Measurements from ENCODE around the gene CCK.
A peak's percentile ranks its signal among the peaks of the same experiment; 100 is the strongest.

CCK gene

GRCh38 chr3:42225486-42226363, 40.3 kb downstream of the CCK start:
- DNase-seq (ENCODE audit: low spot score) = no peak

DNA sequence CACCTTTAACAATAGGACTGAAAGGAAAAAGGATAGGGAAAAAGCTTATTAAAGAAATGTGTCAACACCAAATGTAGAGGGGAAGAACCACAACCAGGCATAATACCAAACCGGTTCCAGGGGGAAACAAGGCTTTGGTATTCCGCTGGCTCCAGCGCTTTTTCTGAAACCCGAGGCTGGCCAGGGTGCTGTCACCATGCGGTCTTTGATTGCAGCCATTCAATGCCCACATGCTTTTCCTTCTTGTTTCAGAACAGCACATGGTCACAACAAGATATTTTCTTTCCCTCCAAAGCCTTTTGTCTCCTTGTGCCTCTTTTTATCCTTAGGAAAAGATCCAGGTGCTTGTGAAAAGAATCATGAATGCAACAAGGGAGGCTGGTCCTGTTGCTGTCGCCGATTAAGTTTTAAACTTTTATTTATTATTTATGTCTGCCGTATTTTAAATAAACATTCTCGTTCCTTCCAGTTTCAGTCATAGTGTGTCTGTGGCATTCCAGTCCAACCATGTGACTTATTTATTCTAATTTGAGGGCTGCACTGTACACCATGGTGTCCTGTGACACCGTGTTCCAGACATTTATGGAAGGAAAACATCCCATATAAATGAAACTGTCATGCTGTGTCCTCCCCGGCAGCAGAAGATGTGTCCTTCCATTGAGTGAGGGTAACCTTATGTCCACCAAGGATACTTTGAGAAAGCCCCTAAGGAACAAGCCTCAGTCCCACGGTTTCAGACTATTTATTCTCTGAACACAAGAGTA, 41.1 kb downstream of the CCK start:
- DNase-seq (ENCODE audit: low spot score) = no peak

DNA sequence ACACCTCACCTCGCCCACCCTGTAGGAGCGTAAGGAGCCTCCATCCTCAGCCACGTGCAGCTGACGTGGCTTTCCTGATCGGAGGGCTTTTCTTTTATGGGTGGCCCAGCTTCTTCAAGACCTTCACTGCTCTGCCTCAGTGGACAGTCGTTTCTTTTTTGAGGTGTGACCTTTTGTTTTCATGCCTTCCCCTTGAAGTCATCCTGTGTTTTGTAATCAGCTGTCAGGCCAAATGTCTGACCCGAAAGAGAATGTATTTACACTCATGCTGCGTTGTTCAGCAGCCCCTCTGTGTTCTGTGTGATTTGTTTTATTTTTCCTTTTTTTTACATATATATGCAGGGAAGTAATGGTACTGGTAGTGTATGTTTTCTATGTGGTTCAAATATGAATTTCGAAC, 41.8 kb downstream of the CCK start:
- no peak for DNase-seq (ENCODE audit: low spot score)

DNA sequence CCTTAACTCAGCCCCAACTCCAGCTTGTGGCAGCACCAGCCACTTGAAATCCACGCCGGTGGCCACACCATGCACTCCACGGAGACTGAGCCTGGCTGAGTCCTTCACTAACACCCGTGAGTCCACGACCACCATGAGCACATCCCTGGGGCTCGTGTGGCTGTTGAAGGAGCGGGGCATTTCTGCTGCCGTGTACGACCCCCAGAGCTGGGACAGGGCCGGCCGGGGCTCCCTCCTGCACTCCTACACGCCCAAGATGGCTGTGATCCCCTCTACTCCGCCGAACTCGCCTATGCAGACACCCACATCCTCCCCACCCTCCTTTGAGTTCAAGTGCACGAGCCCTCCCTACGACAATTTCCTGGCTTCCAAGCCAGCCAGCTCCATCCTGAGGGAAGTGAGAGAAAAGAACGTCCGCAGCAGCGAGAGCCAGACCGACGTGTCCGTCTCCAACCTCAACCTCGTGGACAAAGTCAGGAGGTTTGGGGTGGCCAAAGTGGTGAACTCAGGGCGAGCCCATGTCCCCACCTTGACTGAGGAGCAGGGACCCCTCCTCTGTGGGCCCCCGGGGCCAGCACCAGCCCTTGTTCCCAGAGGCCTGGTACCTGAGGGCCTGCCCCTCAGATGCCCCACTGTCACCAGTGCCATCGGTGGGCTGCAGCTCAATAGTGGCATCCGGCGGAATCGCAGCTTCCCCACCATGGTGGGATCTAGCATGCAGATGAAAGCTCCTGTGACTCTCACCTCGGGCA, 42.9 kb downstream of the CCK start:
- DNase-seq (ENCODE audit: low spot score) = no peak

GRCh38 chr3:42220436-42221121, 45.4 kb downstream of the CCK start:
- DNase-seq (ENCODE audit: low spot score) = no peak

- peak; percentile 48 for DNase-seq (ENCODE audit: low spot score)
These were observed 49.1 kb downstream of the CCK start for GRCh38 chr3:42216931-42217333.

GRCh38 chr3:42216302-42216701, 49.7 kb downstream of the CCK start:
- DNase-seq (ENCODE audit: low spot score) = no peak

GRCh38 chr3:42214565-42215283, 51.3 kb downstream of the CCK start:
- no peak for DNase-seq (ENCODE audit: low spot score)

- no peak for DNase-seq (ENCODE audit: low spot score)
These were observed 51.9 kb downstream of the CCK start for GRCh38 chr3:42214064-42214463.

- no peak for DNase-seq (ENCODE audit: low spot score)
These were observed 52.6 kb downstream of the CCK start for GRCh38 chr3:42213417-42213816.

- DNase-seq (ENCODE audit: low spot score) = no peak
These were observed 55.3 kb downstream of the CCK start for GRCh38 chr3:42210726-42211125.

GRCh38 chr3:42209917-42210316, 56.1 kb downstream of the CCK start:
- DNase-seq (ENCODE audit: low spot score) = no peak
